Inferior parietal cortex (tissue), 1 donor: ENCODE results near the gene AFMID.

Experiments
- DNase-seq: peaks from one replicate; pipeline ENCODE4 v3.0.0-alpha.2; 2016; ENCODE audit errors: extremely low spot score

AFMID gene

GRCh38 chr17:78223765-78224164 is 36.6 kb downstream of the AFMID start:
- no peak for DNase-seq

- DNase-seq = peak; percentile 62
These were observed 37.3 kb downstream of the AFMID start for GRCh38 chr17:78224231-78225087.

- DNase-seq = no peak
These were observed 38.1 kb downstream of the AFMID start for GRCh38 chr17:78225088-78225865.

GRCh38 chr17:78226055-78226758 is 39.0 kb downstream of the AFMID start:
- no peak for DNase-seq

- no peak for DNase-seq
These were observed 39.7 kb downstream of the AFMID start for GRCh38 chr17:78226759-78227454.

- DNase-seq = no peak
These were observed 40.3 kb downstream of the AFMID start for GRCh38 chr17:78227455-78227916.

- no peak for DNase-seq
These were observed 41.0 kb downstream of the AFMID start for GRCh38 chr17:78228176-78228575.

- no peak for DNase-seq
These were observed 43.2 kb downstream of the AFMID start for GRCh38 chr17:78230252-78230962.

- DNase-seq = no peak
These were observed 44.1 kb downstream of the AFMID start, which contains the start of gene TMEM235 for GRCh38 chr17:78230996-78231935. Gene TMEM235, plus strand, starts transcription at chr17:78231631. Its CDS starts 393 bp downstream, at chr17:78232024.

- DNase-seq = no peak
These were observed 45.1 kb downstream of the AFMID start for GRCh38 chr17:78231991-78232858.

- DNase-seq = no peak
These were observed 45.7 kb downstream of the AFMID start for GRCh38 chr17:78232859-78233173.

- no peak for DNase-seq
These were observed 46.5 kb downstream of the AFMID start for GRCh38 chr17:78233678-78234077.

- no peak for DNase-seq
These were observed 47.2 kb downstream of the AFMID start for GRCh38 chr17:78234261-78234865.

- DNase-seq = peak; percentile 67
These were observed 47.9 kb downstream of the AFMID start for GRCh38 chr17:78235022-78235421.

GRCh38 chr17:78235885-78236284 is 48.7 kb downstream of the AFMID start:
- DNase-seq = no peak

- no peak for DNase-seq
These were observed 49.4 kb downstream of the AFMID start for GRCh38 chr17:78236362-78237127.

- peak; percentile 77 for DNase-seq
These were observed 50.3 kb downstream of the AFMID start for GRCh38 chr17:78237401-78238012.
